ENCODE data around the gene ACD.

Gene ACD

GRCh38 chr16:67679935-67680897 lies 20.2 kb upstream of the ACD start:
- Histone ChIP-seq H3K9me3 (no peaks in the 10 kb centered on the region), H3K36me3 (peaks cover 26% of the 10 kb centered on the region), H3K4me3 (ENCODE audit: low read depth in 1 of 2, low read length in 1 of 2) (no peak overlapping the region), H3K27ac (peak overlapping the region; percentile 31), H3K27me3 (no peaks in the 10 kb centered on the region), H3K4me1 (ENCODE audit: control insufficient read depth in 1 of 2, insufficient read depth in 1 of 2, low read depth in 1 of 2, low read length in 1 of 2) (peaks cover 34 to 36% of the 10 kb centered on the region in 2 experiments)
- TF ChIP-seq, protein P1, sequence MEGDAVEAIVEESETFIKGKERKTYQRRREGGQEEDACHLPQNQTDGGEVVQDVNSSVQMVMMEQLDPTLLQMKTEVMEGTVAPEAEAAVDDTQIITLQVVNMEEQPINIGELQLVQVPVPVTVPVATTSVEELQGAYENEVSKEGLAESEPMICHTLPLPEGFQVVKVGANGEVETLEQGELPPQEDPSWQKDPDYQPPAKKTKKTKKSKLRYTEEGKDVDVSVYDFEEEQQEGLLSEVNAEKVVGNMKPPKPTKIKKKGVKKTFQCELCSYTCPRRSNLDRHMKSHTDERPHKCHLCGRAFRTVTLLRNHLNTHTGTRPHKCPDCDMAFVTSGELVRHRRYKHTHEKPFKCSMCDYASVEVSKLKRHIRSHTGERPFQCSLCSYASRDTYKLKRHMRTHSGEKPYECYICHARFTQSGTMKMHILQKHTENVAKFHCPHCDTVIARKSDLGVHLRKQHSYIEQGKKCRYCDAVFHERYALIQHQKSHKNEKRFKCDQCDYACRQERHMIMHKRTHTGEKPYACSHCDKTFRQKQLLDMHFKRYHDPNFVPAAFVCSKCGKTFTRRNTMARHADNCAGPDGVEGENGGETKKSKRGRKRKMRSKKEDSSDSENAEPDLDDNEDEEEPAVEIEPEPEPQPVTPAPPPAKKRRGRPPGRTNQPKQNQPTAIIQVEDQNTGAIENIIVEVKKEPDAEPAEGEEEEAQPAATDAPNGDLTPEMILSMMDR (IDR thresholded peaks at IDR 0.05): no peak

GRCh38 chr16:67678354-67679023 lies 18.4 kb upstream of the ACD start:
- peaks cover 32% of the 10 kb centered on the region for H3K36me3 ChIP-seq
- TF ChIP-seq, protein P1 (IDR thresholded peaks at IDR 0.05): no peak

GRCh38 chr16:67677712-67678111 lies 17.7 kb upstream of the ACD start:
- H3K4me3 ChIP-seq (ENCODE audit: low read depth in 1 of 2, low read length in 1 of 2): no peak overlapping the region
- TF ChIP-seq, protein P1 (IDR thresholded peaks at IDR 0.05): no peak
- H3K27me3 ChIP-seq: no peaks in the 10 kb centered on the region
- peaks cover 29 to 33% of the 10 kb centered on the region in 2 experiments for H3K4me1 ChIP-seq (ENCODE audit: control insufficient read depth in 1 of 2, insufficient read depth in 1 of 2, low read depth in 1 of 2, low read length in 1 of 2)
- peak overlapping the region; percentile 15 for H3K27ac ChIP-seq
- no peaks in the 10 kb centered on the region for H3K9me3 ChIP-seq
- peaks cover 32% of the 10 kb centered on the region for H3K36me3 ChIP-seq

More at GRCh38 chr16:67678354-67679023, 18.4 kb upstream of the ACD start:
- Histone ChIP-seq H3K9me3 (no peaks in the 10 kb centered on the region), H3K4me1 (ENCODE audit: control insufficient read depth in 1 of 2, insufficient read depth in 1 of 2, low read depth in 1 of 2, low read length in 1 of 2) (peaks cover 29 to 33% of the 10 kb centered on the region in 2 experiments), H3K27ac (peak overlapping the region; percentile 9), H3K4me3 (ENCODE audit: low read depth in 1 of 2, low read length in 1 of 2) (no peak overlapping the region), H3K27me3 (no peaks in the 10 kb centered on the region)

DNA sequence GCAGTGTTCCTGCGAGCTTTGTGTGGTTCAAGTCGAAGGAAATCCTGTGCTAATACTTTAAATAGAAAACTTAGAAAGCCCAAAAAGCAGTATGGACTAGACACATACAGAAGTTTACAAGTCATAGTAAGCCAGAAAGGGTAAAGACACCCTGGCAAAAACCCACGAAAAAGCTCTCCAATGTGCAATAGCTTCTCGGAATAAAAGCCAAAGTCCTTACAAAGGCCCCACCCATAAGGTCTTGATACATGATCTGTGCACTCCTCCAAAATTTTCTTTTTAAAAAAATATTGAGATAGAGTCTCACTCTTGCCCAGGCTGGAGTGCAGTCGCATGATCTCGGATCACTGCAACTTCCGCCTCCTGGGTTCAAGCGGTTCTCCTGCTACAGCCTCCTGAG lies 16.9 kb upstream of the ACD start:
- Histone ChIP-seq H3K4me3 (ENCODE audit: low read depth in 1 of 2, low read length in 1 of 2) (no peak overlapping the region), H3K27me3 (no peaks in the 10 kb centered on the region), H3K4me1 (ENCODE audit: control insufficient read depth in 1 of 2, insufficient read depth in 1 of 2, low read depth in 1 of 2, low read length in 1 of 2) (peaks cover 31 to 36% of the 10 kb centered on the region in 2 experiments), H3K27ac (peak overlapping the region; percentile 6), H3K36me3 (peaks cover 32% of the 10 kb centered on the region), H3K9me3 (no peaks in the 10 kb centered on the region)
- TF ChIP-seq, protein P1 (IDR thresholded peaks at IDR 0.05): no peak

- peaks cover 31 to 34% of the 10 kb centered on the region in 2 experiments for H3K4me1 ChIP-seq (ENCODE audit: control insufficient read depth in 1 of 2, insufficient read depth in 1 of 2, low read depth in 1 of 2, low read length in 1 of 2)
- no peak overlapping the region for H3K4me3 ChIP-seq (ENCODE audit: low read depth in 1 of 2, low read length in 1 of 2)
- H3K27ac ChIP-seq: peak overlapping the region; percentile 6
- H3K9me3 ChIP-seq: no peaks in the 10 kb centered on the region
- TF ChIP-seq, protein P1 (IDR thresholded peaks at IDR 0.05): no peak
- no peaks in the 10 kb centered on the region for H3K27me3 ChIP-seq
- H3K36me3 ChIP-seq: peaks cover 32% of the 10 kb centered on the region
Observed at GRCh38 chr16:67676516-67676915, 16.5 kb upstream of the ACD start.

Data from neutrophil (primary cell).